Suprapubic skin (tissue), 4 donors: ENCODE measurements around the gene F7. TPM values are rescaled to one million over a fixed set of nuclear protein-coding genes. Genes with fewer than 3 reads are reported as not detected.
"Not testable (repeated sequence)": the region's sequence is repeated elsewhere in the genome, so short reads cannot be mapped to it uniquely, and the experiment has no call there.

Source experiments
- DNase-seq, 2 donors: peaks; one replicate each; pipeline ENCODE4 v3.0.0-alpha.2; 2019; ENCODE audit warnings: low spot score in 2 of 2
- H3K27ac ChIP-seq: fragments of 200-600 bp; sonication (generic); one replicate; pipeline ENCODE4 v1.5.1; 2019
- H3K27me3 ChIP-seq: fragments of 200-600 bp; sonication (generic); one replicate; pipeline ENCODE4 v1.5.1; 2019
- H3K36me3 ChIP-seq: fragments of 200-600 bp; sonication (generic); one replicate; pipeline ENCODE4 v1.5.1; 2019
- H3K4me1 ChIP-seq: fragments of 200-600 bp; sonication (generic); one replicate; pipeline ENCODE4 v1.5.1; 2019
- H3K4me3 ChIP-seq: fragments of 200-600 bp; sonication (generic); one replicate; pipeline ENCODE4 v1.5.1; 2019; ENCODE audit warnings: mild to moderate bottlenecking
- H3K9me3 ChIP-seq: fragments of 200-600 bp; sonication (generic); one replicate; pipeline ENCODE4 v1.5.1; 2019
- EP300 ChIP-seq: sonication (generic); formaldehyde crosslinking; IDR thresholded peaks from one replicate; pipeline ENCODE4 v1.6.1; 2017; ENCODE audit warnings: antibody characterized with exemption
- POLR2A ChIP-seq, 2 donors: fragments of 450-650 bp; IDR thresholded peaks; one replicate each; pipeline ENCODE4 v1.6.1; 2017; ENCODE audit warnings: antibody characterized with exemption in 2 of 2, mild to moderate bottlenecking in 2 of 2, moderate library complexity in 2 of 2
- POLR2AphosphoS5 ChIP-seq, 3 donors: sonication (generic); formaldehyde crosslinking; IDR thresholded peaks; one replicate each; pipeline ENCODE4 v1.6.1; 2017; ENCODE audit warnings: antibody characterized with exemption in 3 of 3
- WGBS: methylation state at CpG from one replicate; pipeline ENCODE4 v1.1.5; 2018; 5-methylcytosine and 5-hydroxymethylcytosine counted together
- total RNA-seq, 4 donors: library from RNA; depleted of rRNA; stranded (reverse); fragments of >200 nt; gene quantifications; one replicate each; pipeline ENCODE4 v1.1.0, GENCODE V29; 2016
- TF ChIP-seq, protein P1 (sequence below), 2 donors: fragments of 200-600 bp in 1 of 2; fragments of 450-650 bp in 1 of 2; sonication (generic) in 1 of 2; IDR thresholded peaks; one replicate each; pipeline ENCODE4 v1.5.1; 2016 to 2019; ENCODE audit warnings: antibody characterized with exemption in 2 of 2, mild to moderate bottlenecking in 1 of 2, moderate library complexity in 1 of 2

Gene F7
- total RNA-seq, 4 donors from 2014 or later = not detected

DNA sequence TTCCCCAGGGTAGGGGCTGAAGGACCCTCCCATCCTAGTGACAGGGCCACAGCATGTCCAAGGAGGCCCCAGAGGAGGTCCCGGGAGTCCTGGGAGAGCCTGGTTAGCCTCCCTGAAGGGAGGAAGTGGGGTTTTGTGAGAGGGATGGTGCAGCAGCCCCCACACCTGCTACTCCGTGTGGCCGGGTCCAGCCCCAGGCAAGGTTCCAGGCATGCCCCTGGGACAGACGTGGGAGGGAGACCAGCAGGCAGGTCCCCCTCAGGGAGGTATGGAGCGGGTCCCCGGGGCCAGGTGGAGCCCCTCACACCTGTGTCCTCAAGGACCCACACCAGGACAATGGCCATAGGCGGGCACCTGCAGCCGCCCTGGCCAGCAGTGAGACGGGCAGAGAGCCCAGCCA lies 1.9 kb upstream of the F7 start:
- no peaks in the 10 kb centered on the region for H3K9me3 ChIP-seq
- TF ChIP-seq, protein P1, sequence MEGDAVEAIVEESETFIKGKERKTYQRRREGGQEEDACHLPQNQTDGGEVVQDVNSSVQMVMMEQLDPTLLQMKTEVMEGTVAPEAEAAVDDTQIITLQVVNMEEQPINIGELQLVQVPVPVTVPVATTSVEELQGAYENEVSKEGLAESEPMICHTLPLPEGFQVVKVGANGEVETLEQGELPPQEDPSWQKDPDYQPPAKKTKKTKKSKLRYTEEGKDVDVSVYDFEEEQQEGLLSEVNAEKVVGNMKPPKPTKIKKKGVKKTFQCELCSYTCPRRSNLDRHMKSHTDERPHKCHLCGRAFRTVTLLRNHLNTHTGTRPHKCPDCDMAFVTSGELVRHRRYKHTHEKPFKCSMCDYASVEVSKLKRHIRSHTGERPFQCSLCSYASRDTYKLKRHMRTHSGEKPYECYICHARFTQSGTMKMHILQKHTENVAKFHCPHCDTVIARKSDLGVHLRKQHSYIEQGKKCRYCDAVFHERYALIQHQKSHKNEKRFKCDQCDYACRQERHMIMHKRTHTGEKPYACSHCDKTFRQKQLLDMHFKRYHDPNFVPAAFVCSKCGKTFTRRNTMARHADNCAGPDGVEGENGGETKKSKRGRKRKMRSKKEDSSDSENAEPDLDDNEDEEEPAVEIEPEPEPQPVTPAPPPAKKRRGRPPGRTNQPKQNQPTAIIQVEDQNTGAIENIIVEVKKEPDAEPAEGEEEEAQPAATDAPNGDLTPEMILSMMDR (IDR thresholded peaks at IDR 0.05) = no peak
- TF ChIP-seq POLR2A (IDR thresholded peaks at IDR 0.05) = no peak
- TF ChIP-seq EP300 = no peak
- TF ChIP-seq POLR2AphosphoS5 (IDR thresholded peaks at IDR 0.05) = no peak
- H3K4me1 ChIP-seq = no peaks in the 10 kb centered on the region
- 60% methylated on average over 1 of the region's 9 CpGs for WGBS
- peaks cover 8% of the 10 kb centered on the region for H3K27me3 ChIP-seq
- no peak overlapping the region for H3K4me3 ChIP-seq
- no peak overlapping the region for H3K27ac ChIP-seq
- DNase-seq = no peak
- no peaks in the 10 kb centered on the region for H3K36me3 ChIP-seq

DNA sequence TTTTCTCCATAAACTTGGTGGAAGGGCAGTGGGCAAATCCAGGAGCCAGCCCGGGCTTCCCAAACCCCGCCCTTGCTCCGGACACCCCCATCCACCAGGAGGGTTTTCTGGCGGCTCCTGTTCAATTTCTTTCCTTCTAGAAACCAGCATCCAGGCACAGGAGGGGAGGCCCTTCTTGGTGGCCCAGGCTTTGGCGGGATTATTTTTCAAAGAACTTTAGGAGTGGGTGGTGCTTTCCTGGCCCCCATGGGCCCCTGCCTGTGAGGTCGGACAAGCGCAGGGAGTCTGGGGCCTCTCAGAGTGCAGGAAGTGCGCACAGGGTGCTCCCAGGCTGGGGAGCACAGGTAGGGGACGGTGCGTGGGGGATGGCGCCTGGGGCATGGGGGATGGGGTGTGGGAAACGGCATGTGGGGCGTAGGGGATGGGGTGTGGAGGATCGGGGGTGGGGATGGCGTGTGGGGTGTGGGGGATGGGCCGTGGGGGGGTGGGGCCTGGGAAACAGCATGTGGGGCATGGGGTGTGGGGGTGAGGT lies 396 bp downstream of the F7 start:
- DNase-seq = no peak
- WGBS = 34% methylated on average over 11 of the region's 16 CpGs

DNA sequence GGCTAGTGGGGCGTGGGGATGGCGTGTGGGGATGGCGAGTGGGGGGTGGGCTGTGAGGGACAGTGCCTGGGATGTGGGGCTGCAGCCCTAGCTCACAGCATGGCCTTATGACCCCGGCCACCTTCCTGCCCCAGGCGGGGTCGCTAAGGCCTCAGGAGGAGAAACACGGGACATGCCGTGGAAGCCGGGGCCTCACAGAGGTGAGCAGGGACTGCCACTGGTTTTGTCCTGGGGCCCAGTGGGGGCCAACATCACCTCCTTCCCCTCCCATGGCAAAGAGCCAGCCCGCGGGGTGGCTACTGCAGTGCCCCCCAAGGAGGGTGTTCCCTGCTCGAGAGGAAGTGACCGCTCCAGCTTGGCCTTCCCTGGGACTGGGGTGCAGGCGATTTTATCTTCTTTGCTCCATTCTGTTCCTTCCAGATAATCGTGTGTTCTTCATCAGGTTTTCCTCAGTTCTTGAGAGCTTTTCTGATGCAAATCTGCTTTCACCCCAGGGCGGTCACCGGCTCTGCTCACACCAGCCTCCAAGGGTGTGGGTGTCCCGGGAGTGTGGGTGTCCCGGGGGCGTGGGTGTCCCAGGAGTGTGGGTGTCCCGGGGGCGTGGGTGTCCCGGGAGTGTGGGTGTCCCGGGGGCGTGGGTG lies 1.2 kb downstream of the F7 start:
- no peak overlapping the region for H3K4me3 ChIP-seq
- no peaks in the 10 kb centered on the region for H3K36me3 ChIP-seq
- 61% methylated on average over 21 of the region's 25 CpGs for WGBS
- TF ChIP-seq POLR2A (IDR thresholded peaks at IDR 0.05) (no peak), EP300 (no peak), POLR2AphosphoS5 (IDR thresholded peaks at IDR 0.05) (no peak)
- TF ChIP-seq, protein P1 (IDR thresholded peaks at IDR 0.05) = no peak
- H3K9me3 ChIP-seq = no peaks in the 10 kb centered on the region
- no peak overlapping the region for H3K27ac ChIP-seq
- peaks cover 28% of the 10 kb centered on the region for H3K27me3 ChIP-seq
- no peak for DNase-seq
- peaks cover 15% of the 10 kb centered on the region for H3K4me1 ChIP-seq

More for the DNA sequence above, 396 bp downstream of the F7 start:
- Histone ChIP-seq H3K36me3 (no peaks in the 10 kb centered on the region), H3K27ac (no peak overlapping the region), H3K4me3 (no peak overlapping the region), H3K27me3 (peaks cover 27% of the 10 kb centered on the region), H3K4me1 (peaks cover 15% of the 10 kb centered on the region), H3K9me3 (no peaks in the 10 kb centered on the region)
- TF ChIP-seq POLR2A (IDR thresholded peaks at IDR 0.05) = no peak
- no peak for TF ChIP-seq POLR2AphosphoS5 (IDR thresholded peaks at IDR 0.05)
- no peak for TF ChIP-seq EP300
- TF ChIP-seq, protein P1 (IDR thresholded peaks at IDR 0.05) = no peak

DNA sequence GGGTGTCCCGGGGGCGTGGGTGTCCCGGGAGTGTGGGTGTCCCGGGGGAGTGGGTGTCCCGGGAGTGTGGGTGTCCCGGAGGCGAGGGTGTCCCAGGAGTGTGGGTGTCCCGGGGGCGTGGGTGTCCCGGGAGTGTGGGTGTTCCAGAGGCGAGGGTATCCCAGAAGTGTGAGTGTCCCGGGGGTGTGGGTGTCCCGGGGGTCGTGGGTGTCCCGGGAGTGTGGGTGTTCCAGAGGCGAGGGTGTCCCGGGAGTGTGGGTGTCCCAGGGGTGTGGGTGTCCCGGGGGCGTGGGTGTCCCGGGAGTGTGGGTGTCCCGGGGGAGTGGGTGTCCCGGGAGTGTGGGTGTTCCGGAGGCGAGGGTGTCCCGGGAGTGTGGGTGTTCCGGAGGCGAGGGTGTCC lies 2.9 kb downstream of the F7 start:
- H3K27me3 ChIP-seq = peaks cover 28% of the 10 kb centered on the region
- H3K4me1 ChIP-seq = peaks cover 15% of the 10 kb centered on the region
- H3K9me3 ChIP-seq, H3K27ac ChIP-seq, H3K4me3 ChIP-seq, H3K36me3 ChIP-seq, DNase-seq: not testable (repeated sequence)
- 88% methylated on average over 21 of the region's 27 CpGs for WGBS

DNA sequence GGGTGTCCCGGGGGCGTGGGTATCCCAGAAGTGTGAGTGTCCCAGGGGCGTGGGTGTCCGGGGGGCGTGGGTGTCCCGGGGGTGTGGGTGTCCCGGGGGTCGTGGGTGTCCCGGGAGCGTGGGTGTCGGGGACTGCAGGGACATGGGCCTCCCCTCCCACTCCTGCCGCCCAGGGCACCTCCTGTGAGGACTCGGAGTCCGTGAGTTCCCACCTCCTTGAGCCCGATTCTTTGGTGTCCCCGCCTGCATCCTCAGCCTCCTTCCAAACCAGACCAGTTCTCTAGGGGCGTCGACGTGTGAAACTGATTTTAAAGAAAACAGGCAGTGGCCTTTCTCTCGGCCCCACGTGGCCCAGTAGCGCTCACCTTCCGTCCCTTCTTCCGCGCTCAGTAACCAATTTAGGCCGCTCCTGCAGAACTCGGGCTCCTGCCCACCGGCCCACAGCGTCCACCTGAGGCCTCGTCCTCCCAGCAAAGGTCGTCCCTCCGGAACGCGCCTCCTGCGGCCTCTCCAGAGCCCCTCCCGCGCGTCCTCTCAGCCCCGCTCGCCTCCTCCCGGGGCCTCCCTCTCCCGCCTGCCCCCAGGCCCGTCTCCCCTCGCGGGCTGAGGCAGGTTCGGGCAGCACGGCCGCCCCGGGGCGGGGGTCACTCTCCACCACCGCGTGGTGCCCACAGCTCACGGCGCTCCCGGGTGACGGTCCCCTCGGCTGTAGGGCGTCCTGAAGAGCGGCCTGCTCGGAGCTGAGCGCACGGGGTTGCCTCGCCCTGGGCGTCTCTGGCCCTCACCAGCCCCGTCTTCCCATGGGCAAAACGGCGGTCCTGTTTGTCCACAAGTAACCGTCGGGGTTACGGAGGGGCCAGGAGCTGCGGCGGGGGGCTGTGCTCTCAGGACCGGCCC lies 3.8 kb downstream of the F7 start:
- DNase-seq = peak; percentile 52 to 67
- peaks cover 21% of the 10 kb centered on the region for H3K27me3 ChIP-seq
- H3K36me3 ChIP-seq = no peaks in the 10 kb centered on the region
- no peak overlapping the region for H3K27ac ChIP-seq
- peaks cover 15% of the 10 kb centered on the region for H3K4me1 ChIP-seq
- 35% methylated on average over 46 of the region's 73 CpGs for WGBS
- H3K4me3 ChIP-seq = peak overlapping the region; percentile 53
- no peaks in the 10 kb centered on the region for H3K9me3 ChIP-seq
- TF ChIP-seq POLR2A (IDR thresholded peaks at IDR 0.05) = no peak
- TF ChIP-seq EP300 = no peak
- no peak for TF ChIP-seq POLR2AphosphoS5 (IDR thresholded peaks at IDR 0.05)
- TF ChIP-seq, protein P1 (IDR thresholded peaks at IDR 0.05) = no peak
